GM21526 (cell line): Measurements from ENCODE around the gene SAMD1.
"Not testable (repeated sequence)": the region's sequence is repeated elsewhere in the genome, so short reads cannot be mapped to it uniquely, and the experiment has no call there.

Experiments used
- ATAC-seq: cut with Tn5 transposase; IDR thresholded peaks from one replicate; pipeline ENCODE4 v1.9.1; 2021; ENCODE audit warnings: moderate library complexity; ENCODE audit not compliant: unreplicated experiment, low FRiP score

Gene SAMD1

GRCh38 chr19:14042659-14043608 lies 47.6 kb downstream of the SAMD1 start:
- ATAC-seq: not testable (repeated sequence)

GRCh38 chr19:14039181-14039580 lies 51.4 kb downstream of the SAMD1 start:
- no peak for ATAC-seq
